ENCODE data around the gene GNB2.
"Not testable (repeated sequence)": the region's sequence is repeated elsewhere in the genome, so short reads cannot be mapped to it uniquely, and the experiment has no call there.

Gene GNB2

DNA sequence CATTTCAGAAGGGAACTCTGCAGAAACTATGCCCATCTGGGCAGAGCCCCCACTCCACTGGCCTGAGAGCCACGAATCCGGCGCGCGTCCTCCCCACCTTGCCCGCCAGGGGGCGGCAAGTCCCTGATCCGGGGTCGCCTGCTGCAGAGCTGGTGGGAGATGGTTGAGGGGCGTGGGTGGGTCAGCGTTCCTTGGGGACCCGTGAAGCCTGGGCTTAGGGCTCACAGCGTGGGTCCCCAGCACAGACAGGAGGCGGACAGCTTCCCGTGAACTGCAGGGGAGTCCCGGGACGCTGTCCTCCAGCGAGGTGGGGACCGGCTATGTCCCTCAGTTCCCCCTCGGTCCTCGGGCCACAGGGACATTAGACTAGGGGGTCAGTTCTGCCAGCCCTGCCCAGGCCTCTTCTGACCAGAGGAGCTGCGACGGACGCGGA, 31.8 kb downstream of the GNB2 start:
- peak; percentile 52 to 83 for DNase-seq

DNA sequence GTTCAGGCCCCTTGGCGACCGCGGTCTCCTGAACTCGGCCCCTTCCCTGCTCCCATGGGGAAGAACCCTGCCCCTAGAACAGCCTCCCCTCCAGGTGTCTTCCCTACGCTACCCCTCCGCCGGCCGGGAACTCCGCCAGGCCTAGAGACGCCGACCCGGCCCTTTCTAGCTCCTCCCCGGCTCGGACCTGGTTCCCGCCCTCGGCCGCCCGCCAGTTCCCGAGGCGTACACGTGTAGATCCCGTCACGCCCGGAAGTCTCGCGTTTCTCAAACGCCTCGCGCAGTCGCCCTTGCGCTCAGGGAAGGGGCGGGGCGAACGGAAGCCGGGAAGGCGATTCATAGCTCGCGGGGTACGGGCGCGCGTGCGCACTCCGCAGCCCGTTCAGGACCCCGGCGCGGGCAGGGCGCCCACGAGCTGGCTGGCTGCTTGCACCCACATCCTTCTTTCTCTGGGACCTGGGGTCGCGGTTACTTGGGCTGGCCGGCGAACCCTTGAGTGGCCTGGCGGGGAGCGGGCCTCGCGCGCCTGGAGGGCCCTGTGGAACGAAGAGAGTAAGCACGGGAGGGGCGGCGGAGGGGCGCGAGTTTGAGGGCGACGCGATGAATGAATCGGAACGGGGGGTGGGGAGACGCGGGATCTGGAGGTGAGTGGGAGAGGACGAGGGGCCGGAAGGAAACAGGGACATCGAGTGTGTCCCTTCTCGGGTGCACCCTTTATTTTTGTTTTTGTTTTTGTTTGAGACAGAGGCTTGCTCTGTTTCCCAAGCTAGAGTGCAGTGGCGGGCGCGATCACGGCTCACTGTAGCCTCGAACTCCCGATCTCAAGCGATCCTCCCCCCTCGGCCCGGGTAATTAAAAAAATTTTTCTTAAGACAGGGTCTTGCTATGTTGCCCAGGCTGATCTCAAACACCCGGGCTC, 32.5 kb downstream of the GNB2 start, which contains the start of gene POP7:
Gene POP7 (plus strand): TSS at position 369 of the 919 bp plus-strand sequence. CDS start 710 bp downstream, outside the sequence.
- peak; percentile 96 to 100 for DNase-seq

DNA sequence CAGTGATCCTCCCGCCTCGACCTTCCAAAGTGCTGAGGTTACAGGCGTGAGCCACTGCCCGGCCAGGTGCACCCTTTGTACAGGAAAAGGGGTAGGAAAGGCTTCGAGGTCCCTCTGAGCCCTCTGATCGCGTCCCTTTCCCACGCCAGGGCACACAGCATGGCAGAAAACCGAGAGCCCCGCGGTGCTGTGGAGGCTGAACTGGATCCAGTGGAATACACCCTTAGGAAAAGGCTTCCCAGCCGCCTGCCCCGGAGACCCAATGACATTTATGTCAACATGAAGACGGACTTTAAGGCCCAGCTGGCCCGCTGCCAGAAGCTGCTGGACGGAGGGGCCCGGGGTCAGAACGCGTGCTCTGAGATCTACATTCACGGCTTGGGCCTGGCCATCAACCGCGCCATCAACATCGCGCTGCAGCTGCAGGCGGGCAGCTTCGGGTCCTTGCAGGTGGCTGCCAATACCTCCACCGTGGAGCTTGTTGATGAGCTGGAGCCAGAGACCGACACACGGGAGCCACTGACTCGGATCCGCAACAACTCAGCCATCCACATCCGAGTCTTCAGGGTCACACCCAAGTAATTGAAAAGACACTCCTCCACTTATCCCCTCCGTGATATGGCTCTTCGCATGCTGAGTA, 33.3 kb downstream of the GNB2 start:
- DNase-seq, result peak in 1 of 2 experiments; percentile 37

DNA sequence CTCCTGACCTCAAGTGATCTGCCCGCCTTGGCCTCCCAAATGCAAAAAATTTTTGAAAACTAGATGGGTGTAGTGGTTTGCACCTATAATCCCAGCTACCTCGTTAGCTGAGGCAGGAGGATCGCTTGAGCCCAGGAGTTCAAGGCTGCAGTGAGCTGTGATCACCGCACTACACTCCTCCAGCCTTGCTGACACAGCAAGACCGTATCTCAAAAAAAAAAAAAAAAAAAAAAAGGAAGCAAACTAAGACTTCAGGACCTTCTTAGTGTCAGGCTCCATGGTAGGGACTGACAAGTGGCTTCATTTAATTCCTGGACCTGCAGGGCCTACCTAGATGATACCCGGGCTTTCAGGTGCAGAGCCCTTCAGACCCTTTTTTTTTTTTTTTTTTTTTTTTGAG, 34.9 kb downstream of the GNB2 start:
- no peak for DNase-seq

DNA sequence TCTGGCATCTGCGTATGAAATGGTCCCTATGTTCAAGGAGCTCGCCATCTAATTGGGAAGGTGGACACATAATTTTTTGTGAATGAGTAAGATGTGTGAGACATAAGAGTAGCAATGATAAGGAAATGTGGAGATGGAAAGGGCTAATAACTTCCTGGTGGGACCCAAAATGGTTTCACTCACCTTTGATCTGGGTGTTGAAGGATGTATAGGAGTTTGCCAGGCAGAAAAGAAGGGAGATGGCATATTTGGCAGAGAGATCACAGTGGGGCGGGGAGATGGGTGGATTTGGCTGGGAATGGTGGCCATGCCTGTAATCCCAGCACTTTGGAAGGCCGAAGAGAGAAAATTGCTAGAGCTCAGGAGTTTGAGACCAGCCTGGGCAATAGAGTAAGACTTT, 36.9 kb downstream of the GNB2 start:
- no peak for DNase-seq

DNA sequence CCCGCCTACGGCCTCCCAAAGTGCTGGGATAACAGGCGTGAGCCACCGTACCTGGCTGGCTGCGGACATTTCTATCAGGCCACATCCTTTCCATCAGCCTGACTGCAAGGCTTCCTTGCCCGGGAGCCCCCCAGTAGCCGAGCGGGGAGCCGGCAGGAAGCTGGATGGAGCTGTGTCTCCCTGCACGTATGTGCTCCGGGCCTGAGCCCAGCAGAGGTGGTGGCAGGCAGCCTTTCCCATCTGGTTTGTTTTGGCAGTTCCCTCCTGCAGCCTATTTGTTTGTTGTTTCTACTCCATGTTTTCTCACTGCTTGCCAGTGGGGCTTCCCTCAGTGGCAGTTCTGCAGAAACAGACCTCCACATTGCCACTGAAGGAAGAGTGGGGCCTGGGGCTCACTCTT, 37.8 kb downstream of the GNB2 start:
- no peak for DNase-seq

DNA sequence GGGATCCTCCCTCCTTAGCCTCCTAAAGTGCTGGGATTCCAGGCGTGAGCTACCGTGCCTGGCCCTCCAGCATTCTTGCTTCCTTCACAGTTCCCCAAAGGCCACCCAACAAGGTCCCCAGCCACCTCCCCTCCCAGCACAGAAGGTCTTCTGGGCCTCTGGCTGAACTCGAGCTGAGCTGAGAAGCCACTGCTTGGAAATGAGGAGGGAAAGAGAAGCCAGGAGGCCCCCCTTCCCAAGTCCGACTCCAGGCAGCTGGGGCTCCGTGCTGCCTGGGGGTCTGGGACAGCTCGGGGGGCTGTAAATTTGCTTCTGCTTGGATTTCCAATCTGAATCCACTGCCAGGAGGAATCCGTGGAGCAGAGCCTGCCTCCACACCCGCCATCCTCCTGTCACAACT, 41.2 kb downstream of the GNB2 start:
- DNase-seq, result no peak

DNA sequence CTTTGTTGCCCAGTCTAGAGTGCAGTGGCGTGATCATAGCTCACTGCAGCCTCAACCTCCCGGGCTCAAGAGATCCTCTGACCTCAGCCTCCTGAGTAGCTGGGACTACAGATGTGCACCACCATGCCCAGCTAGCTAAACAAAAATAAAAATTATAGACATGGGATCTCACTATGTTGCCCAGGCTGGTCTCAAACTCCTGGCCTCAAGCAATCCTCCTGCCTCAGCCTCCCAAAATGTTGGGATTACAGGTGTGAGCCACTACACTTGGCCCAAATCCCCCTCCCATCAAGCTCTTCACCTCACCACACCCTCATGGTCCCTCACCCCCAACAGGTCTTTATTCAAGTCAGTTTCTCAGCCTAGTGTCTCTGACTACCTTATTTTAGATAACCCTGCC, 43.5 kb downstream of the GNB2 start:
- DNase-seq, result not testable (repeated sequence)

DNA sequence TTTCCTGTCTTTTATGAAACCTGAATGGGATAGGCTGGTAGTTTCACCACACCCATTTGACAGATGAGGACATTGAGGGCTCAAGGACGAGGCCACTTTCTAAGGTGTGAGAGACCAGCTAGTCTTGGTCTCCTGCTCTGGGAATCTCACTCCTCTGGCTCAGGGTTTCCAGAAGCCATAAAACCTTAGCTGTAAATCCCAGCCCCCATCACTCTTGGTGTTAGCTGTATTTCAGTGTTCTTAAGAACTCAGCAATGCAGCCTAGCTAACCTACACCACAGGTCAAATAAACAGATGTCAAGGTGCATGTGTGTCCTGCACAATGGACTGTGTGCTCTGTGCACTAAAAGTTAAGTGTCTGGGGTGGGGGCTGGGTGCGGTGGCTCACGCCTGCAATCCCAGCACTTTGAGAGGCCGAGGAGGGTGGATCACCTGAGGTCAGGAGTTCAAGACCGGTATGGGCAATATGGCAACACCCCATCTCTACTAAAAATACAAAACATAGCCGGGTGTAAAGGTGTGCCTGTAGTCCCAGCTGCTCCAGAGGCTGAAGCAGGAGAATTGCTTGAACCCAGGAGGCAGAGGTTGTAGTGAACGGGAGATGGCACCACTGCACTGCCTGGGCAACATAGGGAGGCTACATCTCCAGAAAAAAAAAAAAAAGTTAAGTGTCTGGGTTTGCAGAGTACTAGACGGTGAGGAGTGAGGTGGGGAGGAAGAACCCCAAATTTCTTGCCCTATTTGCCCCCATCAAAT, 46.2 kb downstream of the GNB2 start:
- DNase-seq, result peak in 1 of 2 experiments; percentile 22

DNA sequence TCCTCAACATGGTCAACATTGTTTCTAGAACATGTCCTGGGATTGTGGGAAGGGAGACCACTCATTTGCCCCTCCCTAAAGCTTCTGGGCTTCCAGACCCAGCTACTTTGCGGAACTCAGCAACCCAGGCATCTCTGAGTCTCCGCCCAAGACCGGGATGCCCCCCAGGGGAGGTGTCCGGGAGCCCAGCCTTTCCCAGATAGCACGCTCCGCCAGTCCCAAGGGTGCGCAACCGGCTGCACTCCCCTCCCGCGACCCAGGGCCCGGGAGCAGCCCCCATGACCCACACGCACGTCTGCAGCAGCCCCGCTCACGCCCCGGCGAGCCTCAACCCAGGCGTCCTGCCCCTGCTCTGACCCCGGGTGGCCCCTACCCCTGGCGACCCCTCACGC, 46.7 kb downstream of the GNB2 start, which contains the start of gene EPO:
Gene EPO (plus strand): TSS at position 190 of the 392 bp plus-strand sequence. CDS start 513 bp downstream, outside the sequence.
- DNase-seq, result no peak

DNA sequence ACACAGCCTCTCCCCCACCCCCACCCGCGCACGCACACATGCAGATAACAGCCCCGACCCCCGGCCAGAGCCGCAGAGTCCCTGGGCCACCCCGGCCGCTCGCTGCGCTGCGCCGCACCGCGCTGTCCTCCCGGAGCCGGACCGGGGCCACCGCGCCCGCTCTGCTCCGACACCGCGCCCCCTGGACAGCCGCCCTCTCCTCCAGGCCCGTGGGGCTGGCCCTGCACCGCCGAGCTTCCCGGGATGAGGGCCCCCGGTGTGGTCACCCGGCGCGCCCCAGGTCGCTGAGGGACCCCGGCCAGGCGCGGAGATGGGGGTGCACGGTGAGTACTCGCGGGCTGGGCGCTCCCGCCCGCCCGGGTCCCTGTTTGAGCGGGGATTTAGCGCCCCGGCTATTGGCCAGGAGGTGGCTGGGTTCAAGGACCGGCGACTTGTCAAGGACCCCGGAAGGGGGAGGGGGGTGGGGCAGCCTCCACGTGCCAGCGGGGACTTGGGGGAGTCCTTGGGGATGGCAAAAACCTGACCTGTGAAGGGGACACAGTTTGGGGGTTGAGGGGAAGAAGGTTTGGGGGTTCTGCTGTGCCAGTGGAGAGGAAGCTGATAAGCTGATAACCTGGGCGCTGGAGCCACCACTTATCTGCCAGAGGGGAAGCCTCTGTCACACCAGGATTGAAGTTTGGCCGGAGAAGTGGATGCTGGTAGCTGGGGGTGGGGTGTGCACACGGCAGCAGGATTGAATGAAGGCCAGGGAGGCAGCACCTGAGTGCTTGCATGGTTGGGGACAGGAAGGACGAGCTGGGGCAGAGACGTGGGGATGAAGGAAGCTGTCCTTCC, 47.3 kb downstream of the GNB2 start:
- DNase-seq, result no peak

DNA sequence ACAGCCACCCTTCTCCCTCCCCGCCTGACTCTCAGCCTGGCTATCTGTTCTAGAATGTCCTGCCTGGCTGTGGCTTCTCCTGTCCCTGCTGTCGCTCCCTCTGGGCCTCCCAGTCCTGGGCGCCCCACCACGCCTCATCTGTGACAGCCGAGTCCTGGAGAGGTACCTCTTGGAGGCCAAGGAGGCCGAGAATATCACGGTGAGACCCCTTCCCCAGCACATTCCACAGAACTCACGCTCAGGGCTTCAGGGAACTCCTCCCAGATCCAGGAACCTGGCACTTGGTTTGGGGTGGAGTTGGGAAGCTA, 47.9 kb downstream of the GNB2 start:
- DNase-seq, result no peak

DNA sequence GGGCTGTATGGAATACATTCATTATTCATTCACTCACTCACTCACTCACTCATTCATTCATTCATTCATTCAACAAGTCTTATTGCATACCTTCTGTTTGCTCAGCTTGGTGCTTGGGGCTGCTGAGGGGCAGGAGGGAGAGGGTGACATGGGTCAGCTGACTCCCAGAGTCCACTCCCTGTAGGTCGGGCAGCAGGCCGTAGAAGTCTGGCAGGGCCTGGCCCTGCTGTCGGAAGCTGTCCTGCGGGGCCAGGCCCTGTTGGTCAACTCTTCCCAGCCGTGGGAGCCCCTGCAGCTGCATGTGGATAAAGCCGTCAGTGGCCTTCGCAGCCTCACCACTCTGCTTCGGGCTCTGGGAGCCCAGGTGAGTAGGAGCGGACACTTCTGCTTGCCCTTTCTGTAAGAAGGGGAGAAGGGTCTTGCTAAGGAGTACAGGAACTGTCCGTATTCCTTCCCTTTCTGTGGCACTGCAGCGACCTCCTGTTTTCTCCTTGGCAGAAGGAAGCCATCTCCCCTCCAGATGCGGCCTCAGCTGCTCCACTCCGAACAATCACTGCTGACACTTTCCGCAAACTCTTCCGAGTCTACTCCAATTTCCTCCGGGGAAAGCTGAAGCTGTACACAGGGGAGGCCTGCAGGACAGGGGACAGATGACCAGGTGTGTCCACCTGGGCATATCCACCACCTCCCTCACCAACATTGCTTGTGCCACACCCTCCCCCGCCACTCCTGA, 49.1 kb downstream of the GNB2 start:
- DNase-seq, result no peak

DNA sequence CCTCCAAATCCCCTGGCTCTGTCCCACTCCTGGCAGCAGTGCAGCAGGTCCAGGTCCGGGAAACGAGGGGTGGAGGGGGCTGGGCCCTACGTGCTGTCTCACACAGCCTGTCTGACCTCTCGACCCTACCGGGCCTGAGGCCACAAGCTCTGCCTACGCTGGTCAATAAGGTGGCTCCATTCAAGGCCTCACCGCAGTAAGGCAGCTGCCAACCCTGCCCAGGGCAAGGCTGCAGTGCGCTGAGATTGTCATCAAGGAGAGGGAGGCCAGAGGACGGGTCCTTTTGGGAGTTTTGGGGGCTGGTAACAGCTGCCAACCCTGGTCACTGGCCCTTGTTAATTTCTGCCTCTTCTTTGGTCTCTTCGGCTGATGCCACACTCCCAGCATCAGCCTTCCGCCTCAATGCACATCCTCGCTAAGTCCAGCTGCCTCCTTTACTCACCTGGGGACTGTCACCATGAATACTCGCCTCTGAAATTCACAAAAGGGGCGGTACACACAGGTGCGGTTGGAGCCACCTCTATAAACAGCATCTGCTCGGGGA, 50.3 kb downstream of the GNB2 start:
- no peak for DNase-seq

DNA sequence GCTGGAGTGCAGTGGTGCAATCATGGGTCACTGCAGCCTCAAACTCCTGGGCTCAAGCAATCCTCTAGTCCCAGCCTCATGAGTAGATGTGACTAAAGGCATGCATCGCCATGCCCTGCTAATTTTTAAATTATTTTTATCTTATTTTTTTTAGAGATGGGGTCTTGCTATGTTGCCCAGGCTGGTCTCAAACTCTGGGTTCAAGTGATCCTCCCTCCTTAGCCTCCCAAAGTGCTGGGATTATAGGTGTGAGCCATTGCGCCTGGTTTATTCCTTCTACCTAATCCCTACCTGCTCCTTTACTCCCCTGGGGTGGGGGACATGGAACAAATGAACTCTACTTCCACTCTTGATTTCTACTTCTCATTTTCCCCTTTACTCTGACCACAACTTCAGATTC, 50.8 kb downstream of the GNB2 start:
- DNase-seq, result not testable (repeated sequence)

DNA sequence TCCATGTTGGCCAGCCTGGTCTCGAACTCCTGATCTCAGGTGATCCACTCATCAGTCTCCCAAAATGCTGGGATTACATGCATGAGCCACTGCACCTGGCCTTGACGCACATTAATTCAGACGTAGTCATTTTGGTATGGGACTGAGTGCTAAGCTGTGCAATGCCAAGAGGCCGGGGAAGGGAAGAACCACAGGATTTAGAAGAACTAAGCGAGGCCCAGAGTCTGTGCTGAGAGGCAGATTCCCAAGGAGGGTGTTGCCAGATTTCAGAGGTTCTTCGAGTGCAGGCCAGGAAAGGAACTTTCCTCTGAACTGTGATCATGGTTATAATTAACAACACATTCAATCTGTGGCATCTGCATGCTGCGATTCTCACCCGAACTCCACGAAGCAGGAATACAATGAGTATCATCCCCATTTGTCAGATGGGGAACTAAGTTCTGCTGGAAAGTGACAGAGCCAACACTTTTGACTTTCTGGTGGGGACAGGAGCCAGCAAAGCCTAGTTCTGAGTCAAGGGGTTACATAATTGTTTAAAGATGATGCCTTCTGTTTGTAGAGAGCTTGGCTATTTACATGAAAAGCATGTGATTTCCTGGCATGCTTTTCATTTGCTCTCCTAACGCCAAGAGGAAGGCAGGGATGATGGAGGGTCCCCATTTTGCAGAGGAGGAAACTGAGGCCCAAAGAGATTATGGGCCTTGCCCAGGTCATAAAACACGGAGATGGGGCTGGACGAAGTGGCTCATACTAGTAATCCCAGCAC, 53.6 kb downstream of the GNB2 start:
- DNase-seq, result no peak

DNA sequence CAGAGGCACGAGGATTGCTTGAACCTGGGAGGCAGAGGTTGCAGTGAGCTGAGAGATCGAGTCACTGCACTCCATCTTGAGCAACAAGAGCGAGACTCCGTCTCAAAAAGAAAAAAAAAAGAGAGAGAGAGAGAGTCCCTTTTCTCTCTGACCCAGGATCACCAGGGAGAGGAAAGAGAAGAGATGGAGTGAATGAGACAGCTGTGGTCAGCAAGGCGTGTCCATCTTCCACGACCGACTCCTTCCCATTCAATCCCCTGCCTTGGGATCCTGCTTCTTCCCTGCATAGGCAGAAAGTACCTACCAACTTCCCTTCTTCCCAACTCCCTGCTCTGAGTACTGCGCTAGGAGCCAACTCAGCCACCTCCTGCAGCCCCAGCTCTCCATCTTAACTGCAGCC, 54.7 kb downstream of the GNB2 start:
- DNase-seq, result no peak

Data from NCI-H526 (cell line).